ENCODE measurements around the gene PDE1A.

The PDE1A gene

DNA sequence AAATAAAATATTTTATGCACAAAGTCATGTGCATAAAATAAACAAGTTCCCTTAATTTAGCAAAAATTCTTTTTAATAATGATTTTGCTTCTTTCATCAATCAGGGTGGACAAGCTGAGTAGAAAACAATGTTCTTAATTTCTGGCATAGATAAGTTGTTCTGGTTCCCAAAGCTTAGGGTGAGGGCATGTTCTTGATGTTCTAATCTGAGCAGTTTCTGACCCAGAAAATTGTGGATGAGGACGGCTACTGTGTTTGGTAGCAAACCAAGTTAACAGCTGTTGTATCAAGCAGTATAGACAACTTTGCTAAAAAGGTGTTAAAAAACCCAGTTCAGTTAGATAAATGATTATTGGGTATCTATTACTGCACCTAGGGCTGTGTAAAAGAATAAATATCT, 158.9 kb downstream of the PDE1A start:
- DNase-seq (ENCODE audit: low spot score), result no peak

DNA sequence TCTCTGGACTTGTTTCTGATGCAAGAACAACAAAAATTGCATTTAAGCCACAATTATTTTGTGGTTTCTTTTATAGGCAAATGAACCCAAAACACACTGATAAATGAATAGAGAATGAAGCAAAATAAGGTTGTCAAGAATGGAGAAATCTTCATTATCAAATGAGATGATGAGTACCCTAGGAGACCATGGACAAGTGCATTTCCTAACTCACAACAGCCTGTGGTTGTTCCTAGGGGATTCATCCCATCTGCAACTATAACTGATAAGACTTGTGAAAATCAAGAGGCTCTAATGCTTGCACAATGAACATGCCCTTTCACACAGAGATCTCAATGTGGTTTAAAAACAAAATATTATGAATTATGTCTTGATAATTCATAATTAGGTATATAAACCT, 159.9 kb downstream of the PDE1A start:
- DNase-seq (ENCODE audit: low spot score), result no peak

DNA sequence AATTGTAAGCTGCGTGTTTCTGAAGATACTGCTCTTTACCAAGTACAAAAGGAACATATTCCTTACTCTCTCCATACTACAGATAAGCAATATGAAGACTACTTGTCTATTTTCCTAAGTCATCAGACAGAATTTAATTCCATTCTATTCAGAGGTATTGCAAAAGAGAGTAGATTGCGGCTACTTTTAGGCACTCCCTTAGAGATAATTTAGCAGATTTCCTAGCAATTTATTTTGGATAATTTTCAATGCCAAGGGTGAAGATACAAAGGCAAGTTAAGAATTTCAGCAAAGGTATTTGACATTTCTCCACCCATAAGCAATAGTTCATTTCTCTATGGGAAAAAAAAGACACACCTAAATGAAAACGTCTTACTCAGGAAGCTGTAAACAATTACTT, 161.1 kb downstream of the PDE1A start:
- no peak for DNase-seq (ENCODE audit: low spot score)

DNA sequence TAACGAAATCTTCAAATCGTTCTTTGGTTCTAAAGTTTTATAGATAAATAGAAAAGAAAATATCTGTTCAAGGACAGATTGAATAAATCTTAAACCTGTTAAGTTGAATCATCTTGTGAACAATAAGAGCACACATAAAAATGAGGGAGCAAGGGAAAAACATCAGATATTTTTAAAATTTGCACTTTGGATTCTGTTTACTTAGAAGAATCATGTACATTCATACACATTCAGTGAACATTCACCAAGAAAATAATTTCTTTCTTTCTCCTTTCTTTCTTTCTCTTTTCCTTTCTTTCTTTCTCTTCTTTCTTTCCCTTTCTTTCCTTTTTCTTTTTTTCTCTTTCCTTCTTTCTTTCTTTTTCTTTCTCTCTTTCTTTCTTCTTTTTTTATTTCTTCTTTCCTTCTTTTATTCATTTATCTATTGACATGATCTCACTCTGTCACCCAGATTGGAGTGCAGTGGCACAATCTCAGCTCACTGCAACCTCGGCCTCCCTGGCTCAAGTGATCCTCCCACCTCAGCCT, 164.9 kb downstream of the PDE1A start:
- no peak for DNase-seq (ENCODE audit: low spot score)

DNA sequence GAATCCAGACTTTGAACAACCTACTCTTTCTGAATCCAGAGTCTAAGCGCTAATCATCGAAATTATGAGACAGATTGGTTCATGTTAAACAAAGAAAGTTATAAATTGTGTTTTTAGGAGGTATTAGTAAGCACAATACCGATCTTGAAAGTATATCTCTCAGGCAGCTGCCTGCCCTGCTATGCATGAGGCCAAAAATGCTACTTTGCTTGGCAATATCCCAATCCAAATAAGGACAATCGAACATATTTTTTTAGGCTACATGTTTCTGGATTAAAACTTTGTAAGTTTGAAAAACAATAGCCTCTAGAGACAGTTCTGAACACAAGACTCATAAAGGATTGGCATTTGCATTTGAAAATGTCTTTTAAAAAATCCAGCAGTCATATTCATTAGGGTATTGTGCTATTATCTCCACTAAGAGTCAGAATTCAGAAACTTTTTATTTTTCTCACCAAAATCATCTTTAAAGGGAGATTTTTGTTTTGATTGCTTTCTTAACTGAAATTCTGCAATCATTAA, 167.1 kb downstream of the PDE1A start:
- DNase-seq (ENCODE audit: low spot score), result no peak

DNA sequence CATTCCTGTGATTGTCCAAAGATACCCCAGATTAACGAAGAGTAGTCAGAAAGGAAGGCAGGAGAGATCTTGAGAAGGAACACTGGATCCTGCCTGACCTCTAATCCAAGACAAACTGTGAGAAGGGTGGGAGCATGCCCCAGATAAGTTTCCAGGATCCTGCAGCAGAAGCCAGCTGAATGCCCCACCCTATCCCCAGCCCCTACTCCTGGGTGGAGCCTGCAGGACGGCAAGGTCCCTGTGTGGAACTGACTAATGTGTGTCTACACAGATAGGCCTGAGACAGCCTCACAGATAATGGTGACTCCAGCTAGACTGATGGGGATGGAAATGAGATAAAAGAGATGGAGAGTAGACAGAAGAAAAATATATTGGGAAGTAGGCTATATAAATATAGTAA, 174.3 kb downstream of the PDE1A start:
- DNase-seq (ENCODE audit: low spot score), result no peak

DNA sequence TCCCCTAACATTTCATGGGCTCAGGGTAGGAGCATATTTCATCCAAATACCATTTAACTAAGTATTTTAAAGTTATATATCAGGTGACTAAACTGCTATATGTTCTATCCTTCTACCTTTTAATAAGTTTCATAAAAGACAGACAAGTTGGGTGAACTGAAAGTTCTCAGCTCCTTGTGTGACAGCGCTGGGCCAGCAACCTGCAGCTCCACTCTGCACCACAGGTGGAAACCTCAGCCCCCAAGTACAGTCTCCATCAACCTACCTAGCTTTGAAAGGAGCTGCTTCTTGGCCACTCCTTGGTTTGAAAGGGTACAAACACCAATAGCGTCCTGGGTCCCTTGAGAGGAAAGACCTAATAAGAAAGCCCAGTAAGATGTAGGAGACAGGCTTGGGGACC, 177.9 kb downstream of the PDE1A start:
- DNase-seq (ENCODE audit: low spot score), result no peak

DNA sequence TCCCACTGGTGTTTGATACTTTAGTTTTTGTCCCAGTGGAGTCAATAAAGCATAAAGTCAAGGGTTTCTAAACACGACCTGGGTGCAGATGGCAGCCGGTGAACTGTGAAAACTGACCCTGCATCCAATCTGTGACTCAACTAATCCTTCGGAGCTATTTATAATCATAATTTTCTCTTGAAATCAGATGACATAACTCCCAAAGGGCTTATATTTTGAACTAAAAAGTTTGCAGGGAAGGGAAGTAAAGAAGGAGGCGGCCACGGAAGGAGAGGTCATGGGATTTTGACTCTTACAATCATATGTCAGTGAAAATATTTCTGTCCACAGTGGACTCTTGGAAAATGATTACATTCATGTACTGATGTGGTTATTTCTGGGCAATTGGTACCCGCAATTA, 178.5 kb downstream of the PDE1A start:
- no peak for DNase-seq (ENCODE audit: low spot score)

DNA sequence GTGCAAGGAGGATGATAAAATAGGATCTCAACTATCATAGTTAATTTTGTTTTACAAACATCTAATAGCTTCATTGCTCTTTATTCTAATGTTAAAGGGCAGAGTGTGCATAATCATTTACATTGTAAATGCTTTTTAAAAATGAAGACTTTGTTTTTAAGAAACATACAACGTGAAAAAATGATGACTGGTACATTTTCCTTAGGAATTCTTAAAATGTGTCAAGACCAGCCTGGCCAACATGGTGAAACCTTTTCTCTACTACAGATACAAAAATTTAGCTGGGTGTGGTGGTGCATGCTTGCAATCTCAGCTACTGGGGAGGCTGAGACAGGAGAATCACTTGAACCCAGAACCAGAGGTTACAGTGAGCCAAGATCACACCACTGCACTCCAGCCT, 179.0 kb downstream of the PDE1A start:
- no peak for DNase-seq (ENCODE audit: low spot score)

DNA sequence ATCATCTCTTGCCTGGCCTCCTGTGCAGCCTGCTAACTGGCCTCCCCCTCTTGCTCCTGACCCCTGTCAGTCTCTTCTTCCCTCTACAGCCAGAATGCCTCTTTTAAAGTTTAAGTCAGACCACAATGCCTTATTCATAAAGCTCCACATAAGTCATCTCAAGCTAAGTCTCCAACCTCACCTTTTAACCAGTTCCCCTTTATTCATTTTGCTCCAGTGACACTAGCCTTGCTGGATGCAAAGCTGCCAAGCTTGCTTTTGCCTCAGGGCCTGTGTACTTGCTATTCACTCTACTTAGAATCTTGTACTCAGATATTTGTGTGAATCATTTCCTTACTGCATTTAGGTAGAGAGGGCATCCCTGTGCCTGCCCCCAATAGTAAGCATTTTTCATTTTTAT, 180.9 kb downstream of the PDE1A start:
- DNase-seq (ENCODE audit: low spot score), result no peak

DNA sequence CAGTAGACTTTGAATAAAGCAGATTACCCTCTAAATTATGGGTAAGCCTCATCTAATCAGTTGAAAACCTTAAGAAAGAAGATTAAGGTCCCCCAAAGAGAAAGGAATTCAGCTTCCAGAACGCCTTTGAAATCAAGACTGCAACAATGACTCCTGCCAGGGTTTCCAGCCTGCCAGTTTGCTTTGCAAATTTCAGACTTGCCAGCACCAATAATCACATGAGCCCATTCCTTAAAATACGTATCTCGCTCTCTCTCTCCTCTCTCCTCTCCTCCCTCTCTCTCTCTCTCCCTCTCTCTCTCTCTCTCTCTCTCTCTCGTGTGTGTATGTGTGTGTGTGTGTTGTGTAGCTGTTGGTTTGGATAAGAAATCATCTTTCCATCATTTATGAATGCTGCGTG, 184.2 kb downstream of the PDE1A start:
- DNase-seq (ENCODE audit: low spot score), result no peak

DNA sequence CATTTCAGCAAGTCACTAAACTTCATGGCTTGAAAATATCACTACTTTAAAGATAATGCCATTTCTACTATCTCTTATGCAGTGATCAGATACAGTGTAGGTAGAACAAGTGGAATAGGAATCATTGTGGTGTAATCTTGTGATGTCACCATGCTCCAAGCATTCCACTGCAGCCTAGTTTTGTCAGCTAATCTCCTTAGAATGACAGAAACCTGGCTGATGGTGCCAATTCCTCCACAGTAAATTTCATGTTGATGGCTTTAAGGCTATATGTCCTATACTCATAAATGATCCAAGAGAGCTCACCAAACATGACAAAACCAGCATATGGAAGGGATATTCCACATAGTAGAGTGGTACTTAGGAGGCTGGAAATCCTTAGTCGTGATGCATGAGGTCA, 184.9 kb downstream of the PDE1A start:
- DNase-seq (ENCODE audit: low spot score), result no peak

DNA sequence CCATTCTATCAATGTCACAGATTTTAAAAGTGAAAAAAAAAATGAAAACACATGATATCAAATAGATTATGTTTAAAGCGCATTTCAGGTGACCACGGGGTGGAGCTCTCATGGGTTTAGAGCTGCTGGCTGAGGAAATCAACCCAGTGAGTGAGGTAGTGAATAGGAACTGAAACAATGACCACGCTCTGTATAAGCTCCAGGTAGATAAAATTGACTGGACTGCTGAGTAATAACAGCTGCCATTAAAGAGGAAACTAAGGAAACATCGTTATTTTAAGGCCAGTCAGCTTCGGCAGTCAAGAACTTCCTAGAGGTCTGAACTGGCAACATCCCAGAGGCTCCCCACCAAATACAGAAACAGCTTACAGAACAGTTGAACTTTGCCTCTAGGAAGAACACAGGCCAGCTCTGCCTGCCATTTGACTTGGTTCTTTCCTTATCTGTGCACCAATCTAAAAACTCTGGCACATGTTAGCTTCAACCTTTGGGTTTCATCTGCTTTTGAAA, 185.9 kb downstream of the PDE1A start:
- peak; percentile 2 for DNase-seq (ENCODE audit: low spot score)

DNA sequence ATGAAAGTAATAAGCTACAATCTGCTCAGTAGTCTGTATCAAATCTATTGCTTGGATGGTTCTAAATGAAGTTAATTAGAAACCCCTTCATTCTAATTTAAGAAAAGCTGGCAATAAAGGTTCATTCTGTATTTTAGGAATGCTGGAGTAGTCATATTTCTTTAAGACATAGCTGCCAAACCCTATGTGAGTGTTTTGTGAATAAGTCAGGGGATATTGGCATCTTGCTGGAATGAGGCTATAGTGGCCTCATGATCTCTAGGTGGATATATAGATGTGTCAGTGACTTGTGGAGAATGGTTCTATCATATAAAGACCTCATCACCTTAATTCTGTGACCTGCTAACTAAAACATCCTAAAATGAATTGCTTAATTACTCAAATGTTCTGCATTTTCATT, 196.3 kb downstream of the PDE1A start:
- DNase-seq (ENCODE audit: low spot score), result no peak

DNA sequence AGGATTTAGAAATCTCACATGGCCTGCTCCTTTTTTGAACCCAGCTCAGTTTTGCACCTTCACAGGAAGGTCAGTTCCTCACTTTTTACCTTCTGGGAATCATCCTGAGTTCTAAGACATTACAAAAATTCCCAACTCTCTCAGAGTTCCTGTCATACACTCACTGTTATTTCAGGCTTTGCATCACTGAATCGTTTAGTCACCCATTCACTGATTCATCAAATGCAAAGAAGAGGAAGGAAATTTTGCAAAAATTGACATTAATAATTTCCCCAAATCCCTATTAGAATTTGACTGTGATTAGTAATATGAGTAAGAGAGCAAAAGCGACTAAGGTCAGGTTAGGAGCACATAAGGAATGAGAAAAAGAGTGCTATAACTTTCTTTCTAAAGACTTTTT, 197.5 kb downstream of the PDE1A start:
- no peak for DNase-seq (ENCODE audit: low spot score)

DNA sequence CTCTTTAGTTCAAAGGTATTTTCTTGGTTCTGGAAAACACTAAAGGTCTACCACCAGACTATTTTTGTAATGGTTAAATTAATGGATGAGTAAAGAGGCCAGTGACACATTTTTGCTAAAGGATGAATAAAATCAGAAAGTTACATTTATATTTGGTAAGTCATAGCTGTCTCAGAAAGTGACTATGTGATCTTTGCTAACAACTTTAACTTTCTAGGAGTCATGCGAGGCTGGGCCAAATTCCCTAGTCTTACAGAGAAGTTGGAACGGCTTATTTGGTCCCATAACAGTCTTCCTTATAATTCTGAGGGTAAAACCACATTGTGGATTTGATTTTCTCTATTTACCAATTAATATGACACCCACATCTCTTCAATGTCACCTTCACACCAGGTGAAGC, 198.1 kb downstream of the PDE1A start:
- DNase-seq (ENCODE audit: low spot score), result no peak

DNA sequence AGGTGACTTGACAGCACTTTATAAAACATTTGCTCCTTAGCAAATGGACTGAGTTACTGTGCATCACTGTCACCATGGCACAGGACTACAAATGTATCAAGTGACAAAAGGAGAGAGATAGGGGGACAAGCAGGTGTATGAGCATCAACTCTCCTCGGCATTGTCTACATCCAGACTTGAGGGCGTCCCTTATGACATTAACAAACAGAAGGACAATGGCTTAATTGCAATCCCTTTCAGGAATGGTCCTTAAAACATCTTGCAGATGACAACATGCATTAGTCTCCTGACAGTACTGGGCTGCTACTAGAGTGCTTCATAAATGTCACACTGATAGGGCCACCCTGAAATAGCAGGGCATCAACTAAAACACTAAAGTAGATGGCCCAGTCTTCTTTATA, 198.8 kb downstream of the PDE1A start:
- no peak for DNase-seq (ENCODE audit: low spot score)

DNA sequence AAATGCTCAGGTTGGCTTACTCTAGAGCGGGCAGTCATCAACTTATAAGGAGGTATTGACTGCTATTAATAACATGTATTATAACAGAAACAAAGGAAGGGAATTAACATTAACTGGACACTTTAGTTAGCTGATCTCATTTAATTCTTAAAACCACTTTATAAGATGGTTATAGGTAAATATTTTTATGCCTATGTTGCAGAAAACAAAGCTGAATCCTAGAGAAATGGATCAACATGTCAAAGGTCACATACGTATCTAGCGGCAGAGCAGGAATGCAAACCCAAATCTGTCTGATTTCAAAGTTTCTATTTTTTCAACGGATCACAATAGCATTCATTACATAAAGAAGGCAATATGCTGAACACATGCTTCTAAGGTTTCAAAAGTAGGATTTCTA, 200.0 kb downstream of the PDE1A start:
- DNase-seq (ENCODE audit: low spot score), result no peak

DNA sequence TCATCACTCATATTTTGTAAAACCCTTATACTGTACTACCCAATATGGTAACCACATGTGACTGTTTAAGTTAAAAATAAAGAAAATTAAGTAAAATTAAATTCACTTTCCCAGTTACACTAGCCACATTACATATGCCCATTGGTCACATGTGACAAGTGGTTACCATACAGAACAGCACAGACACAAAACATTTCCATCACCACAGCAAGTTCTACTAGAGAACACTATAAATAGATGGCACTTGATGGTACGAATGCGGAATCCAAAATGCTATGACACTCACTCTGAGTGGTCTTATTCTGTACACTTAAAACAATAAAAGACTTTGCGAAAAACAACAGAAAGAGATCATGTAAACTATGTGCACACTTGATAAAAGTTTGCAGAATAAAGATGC, 202.2 kb downstream of the PDE1A start:
- no peak for DNase-seq (ENCODE audit: low spot score)

DNA sequence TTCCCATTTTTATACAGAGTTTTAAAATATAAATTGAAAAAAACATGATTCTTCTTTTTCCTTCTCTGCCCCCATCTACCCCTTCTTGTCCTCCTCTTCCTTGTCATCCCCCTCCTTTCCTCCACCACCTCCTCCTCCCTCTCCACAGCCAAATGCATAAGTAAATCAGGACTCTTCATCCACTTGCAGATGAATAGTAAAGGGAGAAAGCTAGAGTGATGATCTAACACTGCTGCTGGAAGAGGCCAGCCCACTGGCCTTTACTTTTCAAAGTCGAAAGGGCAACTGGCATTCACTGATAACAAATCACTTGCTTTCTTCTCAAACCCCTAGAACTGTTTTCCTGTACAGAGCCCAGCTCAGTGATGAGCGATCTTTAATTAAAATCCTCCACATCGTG, 205.8 kb downstream of the PDE1A start:
- DNase-seq (ENCODE audit: low spot score), result no peak

DNA sequence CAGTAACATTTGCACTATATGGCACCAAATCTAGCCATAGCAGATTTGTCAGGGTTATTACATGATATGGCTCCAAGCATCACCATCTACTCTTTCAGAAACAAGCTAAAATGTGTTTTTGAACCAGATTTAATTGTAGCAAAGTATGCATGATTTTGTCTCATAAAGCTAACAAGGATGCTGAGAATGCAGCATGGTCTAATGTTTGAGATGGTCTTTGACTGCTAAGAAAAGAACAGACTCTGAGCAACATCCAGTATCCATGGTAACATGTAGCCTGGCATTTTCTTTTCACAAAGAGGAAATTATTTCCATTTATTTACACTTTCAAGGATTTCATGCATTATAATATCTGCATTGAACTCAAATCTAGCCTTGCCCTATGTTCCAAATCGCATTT, 206.5 kb downstream of the PDE1A start:
- no peak for DNase-seq (ENCODE audit: low spot score)

DNA sequence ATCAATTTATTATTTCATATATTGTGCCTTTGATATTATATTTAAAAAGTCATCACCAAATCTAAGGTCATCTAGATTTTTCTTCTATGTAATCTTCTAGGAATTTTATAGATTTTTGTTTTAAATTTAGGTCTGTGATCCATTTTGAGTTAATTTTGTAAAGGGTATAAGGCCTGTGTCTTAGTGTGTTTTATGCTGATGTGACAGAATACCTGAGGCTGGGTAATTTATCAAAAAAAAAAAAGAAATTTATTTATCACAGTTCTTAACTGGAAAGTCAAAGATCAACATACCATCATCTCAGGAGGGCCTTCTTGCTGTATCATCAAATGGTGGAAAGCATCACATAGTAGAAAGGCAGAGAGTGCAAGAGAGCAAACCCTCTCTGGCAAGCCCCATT, 216.2 kb downstream of the PDE1A start:
- DNase-seq (ENCODE audit: low spot score), result no peak

DNA sequence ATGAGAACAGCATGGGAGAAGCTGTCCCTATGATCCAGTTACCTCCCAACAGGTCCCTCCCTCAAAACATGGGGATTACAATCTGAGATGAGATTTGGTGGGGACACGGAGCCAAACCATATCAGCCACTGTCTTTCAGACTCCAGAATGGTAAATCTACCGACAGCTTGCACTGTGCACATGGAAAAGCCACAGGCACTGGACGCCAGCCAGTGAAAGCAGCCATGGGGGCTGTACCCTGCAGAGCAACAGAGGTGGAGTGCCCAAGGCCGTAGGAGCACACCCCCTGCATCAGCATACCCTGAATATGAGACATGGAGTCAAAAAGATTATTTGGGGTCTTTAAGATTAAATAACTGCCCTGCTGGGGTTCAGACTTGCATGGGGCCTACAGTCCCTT, 218.4 kb downstream of the PDE1A start:
- DNase-seq (ENCODE audit: low spot score), result no peak

DNA sequence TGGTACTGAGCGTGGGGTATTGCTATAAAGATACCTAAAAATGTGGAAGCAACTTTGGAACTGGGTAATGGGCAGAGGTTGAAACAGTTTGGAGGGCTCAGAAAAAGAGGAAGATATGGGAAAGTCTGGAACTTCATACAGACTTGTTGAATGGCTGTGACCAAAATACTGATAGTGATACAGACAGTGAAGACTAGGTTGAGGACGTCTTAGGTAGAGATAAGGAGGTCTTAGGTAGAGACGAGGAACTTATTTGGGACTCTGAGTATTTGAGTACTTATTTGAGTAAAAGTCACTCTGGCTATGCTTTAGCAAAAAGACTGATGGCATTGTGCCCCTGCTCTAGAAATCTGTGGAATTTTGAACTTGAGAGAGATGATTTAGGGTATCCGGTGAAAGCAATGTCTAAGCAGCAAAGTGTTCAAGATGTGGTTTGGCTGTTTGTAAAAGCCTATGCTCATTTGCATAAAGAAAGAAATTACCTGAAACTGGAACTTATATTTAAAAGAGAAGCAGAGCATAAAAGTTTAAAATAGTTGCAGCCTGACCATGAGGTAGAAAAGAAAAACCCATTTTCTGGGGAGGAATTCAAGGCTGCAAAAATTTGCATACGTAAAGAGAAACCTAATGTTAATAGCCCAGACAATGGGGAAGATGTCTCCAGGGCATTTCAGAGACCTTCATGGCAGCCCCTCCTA, 219.6 kb downstream of the PDE1A start:
- no peak for DNase-seq (ENCODE audit: low spot score)
